C4-2B (cell line): ENCODE data around the gene GLMP.

Experiments used
- H3K27ac ChIP-seq: fragments of 450-650 bp; 2 replicates; pipeline ENCODE4 v1.5.1; 2017
- CTCF ChIP-seq: fragments of 450-650 bp; conservative IDR thresholded peaks from 2 replicates; pipeline ENCODE4 v1.5.1; 2017; ENCODE audit warnings: mild to moderate bottlenecking
- ZFX ChIP-seq: fragments of 450-650 bp; IDR thresholded peaks from 2 replicates; pipeline ENCODE4 v1.6.1; 2017

GLMP gene

GRCh38 chr1:156260896-156261295 is 34.6 kb downstream of the GLMP start:
- no peak overlapping the region for H3K27ac ChIP-seq
- TF ChIP-seq CTCF (no peak), ZFX (no peak)

- TF ChIP-seq ZFX = no peak
- TF ChIP-seq CTCF = no peak
- no peak overlapping the region for H3K27ac ChIP-seq
Observed at GRCh38 chr1:156259805-156260204, 35.7 kb downstream of the GLMP start.

- H3K27ac ChIP-seq = no peak overlapping the region
- no peak for TF ChIP-seq ZFX
- no peak for TF ChIP-seq CTCF
Observed at GRCh38 chr1:156258859-156259258, 36.6 kb downstream of the GLMP start.

- TF ChIP-seq ZFX (no peak), CTCF (no peak)
- H3K27ac ChIP-seq = no peak overlapping the region
Observed at GRCh38 chr1:156257711-156258110, 37.8 kb downstream of the GLMP start.

GRCh38 chr1:156253634-156254033 is 41.8 kb downstream of the GLMP start:
- no peak overlapping the region for H3K27ac ChIP-seq
- TF ChIP-seq ZFX (no peak), CTCF (no peak)

GRCh38 chr1:156251527-156251926 is 44.0 kb downstream of the GLMP start:
- H3K27ac ChIP-seq = no peak overlapping the region
- TF ChIP-seq CTCF = no peak
- no peak for TF ChIP-seq ZFX

GRCh38 chr1:156249593-156249992 is 45.9 kb downstream of the GLMP start:
- TF ChIP-seq CTCF (no peak), ZFX (no peak)
- H3K27ac ChIP-seq = no peak overlapping the region
